ENCODE measurements around the gene OR10J4. TPM values are rescaled to one million over a fixed set of nuclear protein-coding genes. Genes with fewer than 3 reads are reported as not detected.

Gene OR10J4
- total and polyA plus RNA-seq, 9 donors, result not detected

Other genes starting within 250 kb of the OR10J4 start
- gene ACKR1, start 227.3 kb upstream of the OR10J4 start, total RNA-seq, result 2.7 TPM
- gene ACKR1, start 227.3 kb upstream of the OR10J4 start, polyA plus RNA-seq (ENCODE audit: insufficient read depth in 1 of 8, insufficient read length in 8 of 8, low replicate concordance in 1 of 8), result 1 to 10 TPM in 7 of 8 donors, under 1 TPM in 1; 0.94 to 3.2 (median 1.5) TPM
- 0.49 TPM for gene FCER1A, start 129.9 kb upstream of the OR10J4 start, total RNA-seq
- gene FCER1A, start 129.9 kb upstream of the OR10J4 start, polyA plus RNA-seq (ENCODE audit: insufficient read depth in 1 of 8, insufficient read length in 8 of 8, low replicate concordance in 1 of 8), result 1 to 10 TPM in 1 of 8 donors, under 1 TPM in 7; 0.10 to 1.1 (median 0.29) TPM
- not detected for gene OR10J1, start 7.5 kb downstream of the OR10J4 start, total RNA-seq
- under 1 TPM in 4 of 8 donors, not detected in 4; 0.04 to 0.07 (median 0.05) TPM for gene OR10J1, start 7.5 kb downstream of the OR10J4 start, polyA plus RNA-seq (ENCODE audit: insufficient read depth in 1 of 8, insufficient read length in 8 of 8, low replicate concordance in 1 of 8)
- not detected for gene OR10J5, start 103.8 kb downstream of the OR10J4 start, total RNA-seq
- not detected for gene OR10J5, start 103.8 kb downstream of the OR10J4 start, polyA plus RNA-seq (ENCODE audit: insufficient read depth in 1 of 8, insufficient read length in 8 of 8, low replicate concordance in 1 of 8)
- gene APCS, start 155.6 kb downstream of the OR10J4 start, total RNA-seq, result not detected
- not detected for gene APCS, start 155.6 kb downstream of the OR10J4 start, polyA plus RNA-seq (ENCODE audit: insufficient read depth in 1 of 8, insufficient read length in 8 of 8, low replicate concordance in 1 of 8)